Lower lobe of right lung (tissue), 2 donors: ENCODE results near the gene ACTC1. TPM values are rescaled to one million over a fixed set of nuclear protein-coding genes. Genes with fewer than 3 reads are reported as not detected.

ENCODE experiments used
- ATAC-seq, 2 donors: fragments of 200-7000 bp; cut with Tn5 transposase; one replicate each; pipeline ENCODE4 v1.9.1; 2020 to 2022; ENCODE audit warnings: mild to moderate bottlenecking in 2 of 2, moderate library complexity in 2 of 2
- DNase-seq: peaks from one replicate; pipeline ENCODE4 v3.0.0-alpha.2; 2020
- H3K27ac ChIP-seq: fragments of 200-600 bp; one replicate; pipeline ENCODE4 v1.8.0; 2022
- H3K27me3 ChIP-seq: fragments of 200-600 bp; one replicate; pipeline ENCODE4 v1.8.0; 2022; ENCODE audit warnings: low read depth
- H3K36me3 ChIP-seq: fragments of 200-600 bp; one replicate; pipeline ENCODE4 v1.8.0; 2022; ENCODE audit warnings: mild to moderate bottlenecking
- H3K4me1 ChIP-seq: fragments of 200-600 bp; one replicate; pipeline ENCODE4 v1.8.0; 2022
- H3K4me3 ChIP-seq: fragments of 200-600 bp; one replicate; pipeline ENCODE4 v1.8.0; 2022; ENCODE audit warnings: mild to moderate bottlenecking
- H3K9me3 ChIP-seq: fragments of 200-600 bp; one replicate; pipeline ENCODE4 v1.8.0; 2022
- CTCF ChIP-seq: fragments of 200-600 bp; IDR thresholded peaks from one replicate; pipeline ENCODE4 v1.8.0; 2022; ENCODE audit warnings: antibody characterized with exemption, mild to moderate bottlenecking
- intact Hi-C: fragments of 100-400 bp; cut with DNase I; formaldehyde crosslinking; loops from one replicate; pipeline ENCODE4 v1.11.0; 2022
- total RNA-seq: library from RNA; stranded (reverse); fragmentation: NEBNext Ultra II Directional; extraction: Animal tissue kit (Norgen Biotek cat#: 25700); gene quantifications from one replicate; pipeline ENCODE4 v1.2.1, GENCODE V29; 2021
- donor health status: DM: no; HTN: yes; CAD: no; lungs with severe emphysema.

The ACTC1 gene
- total RNA-seq, 1 donor from 2014 or later: 0.62 TPM

- Histone ChIP-seq H3K27me3 (peaks cover 33% of the 10 kb centered on the region), H3K4me3 (no peak overlapping the region), H3K27ac (no peak overlapping the region), H3K4me1 (no peaks in the 10 kb centered on the region), H3K9me3 (no peaks in the 10 kb centered on the region), H3K36me3 (no peaks in the 10 kb centered on the region)
- DNase-seq (no peak), ATAC-seq (no peak)
- intact Hi-C loops: no loop called here
- TF ChIP-seq CTCF: no peak
Observed at GRCh38 chr15:34796847-34797435, 1.6 kb upstream of the ACTC1 start.

GRCh38 chr15:34794590-34795206, 651 bp downstream of the ACTC1 start:
- Histone ChIP-seq H3K27me3 (peaks cover 33% of the 10 kb centered on the region), H3K4me1 (no peaks in the 10 kb centered on the region), H3K36me3 (no peaks in the 10 kb centered on the region), H3K4me3 (no peak overlapping the region), H3K9me3 (no peaks in the 10 kb centered on the region), H3K27ac (no peak overlapping the region)
- intact Hi-C loops: no loop called here
- no peak for TF ChIP-seq CTCF
- ATAC-seq: no peak
- no peak for DNase-seq

- no peaks in the 10 kb centered on the region for H3K36me3 ChIP-seq
- no peak for ATAC-seq
- H3K9me3 ChIP-seq: no peaks in the 10 kb centered on the region
- H3K27ac ChIP-seq: no peak overlapping the region
- no peak overlapping the region for H3K4me3 ChIP-seq
- DNase-seq: no peak
- no peaks in the 10 kb centered on the region for H3K4me1 ChIP-seq
- peaks cover 33% of the 10 kb centered on the region for H3K27me3 ChIP-seq
- no peak for TF ChIP-seq CTCF
- intact Hi-C loops: no loop called here
Observed at GRCh38 chr15:34793901-34794300, 1.4 kb downstream of the ACTC1 start.

- H3K27ac ChIP-seq: no peak overlapping the region
- H3K4me3 ChIP-seq: no peak overlapping the region
- H3K4me1 ChIP-seq: no peaks in the 10 kb centered on the region
- intact Hi-C loops: no loop called here
- H3K36me3 ChIP-seq: no peaks in the 10 kb centered on the region
- no peak for TF ChIP-seq CTCF
- no peak for ATAC-seq
- DNase-seq: no peak
- peaks cover 33% of the 10 kb centered on the region for H3K27me3 ChIP-seq
- no peaks in the 10 kb centered on the region for H3K9me3 ChIP-seq
Observed at GRCh38 chr15:34793071-34793470, 2.3 kb downstream of the ACTC1 start.

GRCh38 chr15:34791701-34792100, 3.6 kb downstream of the ACTC1 start:
- intact Hi-C loops: no loop called here
- DNase-seq (no peak), ATAC-seq (no peak)
- Histone ChIP-seq H3K27me3 (peaks cover 33% of the 10 kb centered on the region), H3K9me3 (no peaks in the 10 kb centered on the region), H3K4me1 (no peaks in the 10 kb centered on the region), H3K36me3 (no peaks in the 10 kb centered on the region), H3K4me3 (no peak overlapping the region), H3K27ac (no peak overlapping the region)
- TF ChIP-seq CTCF: no peak
